ENCODE results near the gene SST.
"Not testable (repeated sequence)": the region's sequence is repeated elsewhere in the genome, so short reads cannot be mapped to it uniquely, and the experiment has no call there.

The SST gene

DNA sequence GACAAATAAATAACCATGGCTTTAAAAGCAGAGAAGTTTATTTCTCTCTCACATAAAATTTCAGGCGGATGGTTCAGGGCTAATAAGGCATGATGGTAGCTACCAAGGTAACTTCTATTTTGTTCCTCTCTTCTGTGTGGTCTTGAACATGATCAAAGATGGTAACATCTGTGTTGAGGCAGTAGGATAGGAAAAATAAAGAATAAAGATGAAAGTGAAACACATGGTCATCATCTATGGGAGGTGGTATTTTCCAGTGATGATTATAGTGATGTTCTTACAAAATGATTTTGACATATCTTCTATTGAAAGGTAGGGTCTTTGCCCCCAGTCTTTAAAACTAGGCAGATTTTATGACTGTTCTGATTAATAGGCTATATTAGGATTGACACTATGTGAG is 14.2 kb upstream of the SST start:
- DNase-seq (ENCODE audit: low read depth): no peak

GRCh38 chr3:187681756-187682155 is 11.6 kb upstream of the SST start:
- not testable (repeated sequence) for DNase-seq (ENCODE audit: low read depth)

GRCh38 chr3:187679638-187680396 is 9.6 kb upstream of the SST start:
- DNase-seq (ENCODE audit: low read depth): peak; percentile 70

DNA sequence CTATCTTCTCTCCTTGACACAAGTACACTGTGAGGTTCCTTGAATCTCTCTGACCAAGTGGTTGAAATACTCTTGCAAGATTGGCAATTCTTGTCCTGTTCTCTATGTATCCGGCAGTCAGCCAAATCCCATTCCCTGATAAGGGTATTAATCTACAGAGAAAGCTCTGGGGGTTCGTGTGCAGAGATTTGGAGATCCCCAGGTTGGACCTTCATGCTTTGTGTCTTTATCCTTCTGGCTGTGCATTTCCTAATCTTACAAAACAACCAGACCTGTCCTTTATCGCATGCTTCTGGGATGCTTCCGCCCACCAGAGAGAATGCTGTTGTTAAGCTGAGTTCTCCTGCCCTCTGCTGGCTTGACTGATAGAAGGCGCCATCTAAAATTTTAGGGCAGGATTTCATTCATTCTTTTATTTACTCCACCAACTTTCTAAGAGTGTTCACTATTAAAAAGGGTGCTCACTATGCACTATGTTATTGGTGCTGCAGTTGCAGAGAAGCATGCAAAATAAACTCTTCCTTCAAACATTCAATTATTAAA is 8.6 kb upstream of the SST start:
- DNase-seq (ENCODE audit: low read depth): peak; percentile 74

GRCh38 chr3:187677604-187678003 is 7.4 kb upstream of the SST start:
- peak; percentile 34 for DNase-seq (ENCODE audit: low read depth)

DNA sequence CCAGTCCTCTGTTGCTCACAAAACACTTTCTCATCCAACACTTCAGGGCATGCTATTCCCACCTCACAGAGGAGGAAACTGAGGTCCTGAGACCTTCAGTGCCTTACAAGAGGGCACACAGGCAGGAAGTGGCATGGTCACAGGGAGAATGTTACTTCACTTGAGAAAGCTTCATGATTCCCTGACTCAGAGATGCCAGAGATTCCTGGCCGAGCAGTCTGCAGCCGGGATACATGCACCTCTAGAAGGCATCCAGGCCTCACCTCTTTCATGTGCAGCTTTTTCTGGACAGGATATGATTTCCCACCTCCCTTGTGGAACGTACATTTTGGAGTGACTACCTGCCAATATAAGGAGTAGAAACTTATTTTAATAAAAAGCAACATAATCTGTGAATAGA is 2.8 kb upstream of the SST start:
- peak; percentile 8 for DNase-seq (ENCODE audit: low read depth)

- DNase-seq (ENCODE audit: low read depth): no peak
Measured at GRCh38 chr3:187667526-187667925, 2.7 kb downstream of the SST start.

GRCh38 chr3:187665764-187666402 is 4.3 kb downstream of the SST start:
- no peak for DNase-seq (ENCODE audit: low read depth)

DNA sequence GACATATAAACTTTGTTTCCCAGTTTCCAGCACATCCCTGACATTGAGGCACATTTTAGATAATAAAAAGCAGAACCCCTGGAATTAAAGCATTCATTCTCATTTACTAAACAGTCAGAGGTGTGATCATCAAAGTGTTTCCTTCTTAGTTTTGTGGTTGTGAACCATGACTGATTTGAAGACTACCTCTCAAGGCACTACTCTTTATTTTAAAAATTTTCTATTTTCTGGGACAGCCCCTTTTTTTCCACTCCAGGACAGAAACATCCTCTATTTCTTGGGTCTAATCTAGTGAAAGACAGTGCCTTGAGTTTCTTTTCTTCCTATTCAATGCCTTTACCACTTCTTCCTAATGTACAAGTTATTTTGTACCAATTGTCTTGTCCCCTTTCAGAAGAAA is 5.2 kb downstream of the SST start:
- no peak for DNase-seq (ENCODE audit: low read depth)

DNA sequence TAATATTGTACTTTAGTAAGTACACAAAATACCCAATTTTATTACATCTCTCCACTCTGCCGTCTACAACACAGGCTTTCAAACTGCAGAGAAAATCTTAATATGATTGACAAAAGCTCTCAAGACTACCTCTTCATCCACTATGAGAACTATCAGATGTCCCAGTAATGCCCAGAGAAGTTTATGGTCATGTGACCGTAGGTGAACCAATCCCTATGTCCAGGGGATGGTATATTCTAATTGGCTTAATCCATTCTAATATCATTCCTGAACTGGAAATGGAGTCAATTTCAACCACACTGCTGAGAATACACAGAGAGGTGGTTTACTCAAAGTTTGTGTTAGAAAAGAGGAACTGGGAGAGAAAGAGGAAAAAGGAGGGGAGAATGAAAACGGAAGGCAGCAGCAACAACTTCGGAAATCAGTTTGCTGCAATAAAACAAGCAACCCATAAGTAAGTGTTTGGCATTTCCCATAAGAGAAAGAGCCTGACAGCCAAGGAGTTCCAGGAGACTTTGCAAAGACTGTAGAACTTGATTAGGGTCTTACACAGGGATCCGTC is 7.3 kb downstream of the SST start:
- DNase-seq (ENCODE audit: low read depth): no peak

- no peak for DNase-seq (ENCODE audit: low read depth)
Measured at GRCh38 chr3:187661267-187661666, 8.9 kb downstream of the SST start.

DNA sequence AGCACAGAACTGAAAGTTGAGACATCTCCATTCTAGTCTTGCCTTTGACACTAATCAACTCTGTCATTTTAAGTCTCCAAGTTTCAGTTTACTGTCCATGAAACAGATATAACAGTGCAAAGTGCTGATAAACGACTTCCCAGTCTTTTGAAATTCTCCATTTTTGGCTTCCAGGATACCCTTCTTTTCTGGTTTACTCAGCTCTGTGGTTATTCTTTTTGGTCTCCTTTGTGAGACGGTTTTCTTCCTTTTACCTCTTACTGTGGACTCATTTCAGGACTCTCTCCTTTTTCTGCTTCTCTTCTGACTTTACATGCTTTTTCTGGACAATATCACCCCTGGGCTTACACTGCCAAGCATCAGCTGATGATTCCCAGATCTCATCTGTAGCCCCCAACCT is 18.9 kb downstream of the SST start:
- no peak for DNase-seq (ENCODE audit: low read depth)

- no peak for DNase-seq (ENCODE audit: low read depth)
Measured at GRCh38 chr3:187648177-187648576, 22.0 kb downstream of the SST start.

GRCh38 chr3:187646906-187647660 is 23.1 kb downstream of the SST start:
- DNase-seq (ENCODE audit: low read depth): no peak

GRCh38 chr3:187645379-187645778 is 24.8 kb downstream of the SST start:
- not testable (repeated sequence) for DNase-seq (ENCODE audit: low read depth)

GRCh38 chr3:187642861-187643260 is 27.3 kb downstream of the SST start:
- DNase-seq (ENCODE audit: low read depth): no peak

DNA sequence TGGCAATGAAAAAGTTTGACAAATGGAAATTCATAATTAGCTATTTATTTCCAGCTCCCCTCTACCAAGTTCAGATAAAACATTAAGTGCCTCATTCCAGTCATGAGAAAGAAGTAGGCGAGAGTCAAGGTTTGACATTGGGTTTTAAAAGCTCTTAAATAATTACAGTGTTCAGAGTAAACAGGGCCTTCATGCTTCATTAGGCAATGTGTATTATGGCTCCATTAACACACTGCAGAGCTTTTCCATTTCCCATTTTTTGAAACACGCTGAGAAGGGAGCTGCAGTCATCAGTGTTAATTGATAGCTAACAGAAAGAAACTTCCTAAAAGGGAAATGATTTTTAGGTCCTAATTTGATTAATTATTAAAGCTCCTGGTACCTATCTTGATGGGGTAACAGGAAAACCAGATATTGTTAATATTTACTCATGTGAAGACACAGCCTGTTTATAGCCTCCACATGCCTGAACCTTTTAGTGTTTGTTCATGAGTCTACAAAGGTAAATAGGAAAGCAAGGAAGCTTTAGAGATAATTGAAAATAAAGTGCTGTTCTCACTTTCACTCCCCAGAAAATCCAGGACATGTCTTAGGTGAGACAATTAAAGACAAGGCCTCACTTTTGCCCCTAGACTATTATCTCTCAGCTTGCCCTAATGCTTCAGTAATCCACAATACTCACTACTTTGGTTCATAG is 28.7 kb downstream of the SST start:
- no peak for DNase-seq (ENCODE audit: low read depth)

DNA sequence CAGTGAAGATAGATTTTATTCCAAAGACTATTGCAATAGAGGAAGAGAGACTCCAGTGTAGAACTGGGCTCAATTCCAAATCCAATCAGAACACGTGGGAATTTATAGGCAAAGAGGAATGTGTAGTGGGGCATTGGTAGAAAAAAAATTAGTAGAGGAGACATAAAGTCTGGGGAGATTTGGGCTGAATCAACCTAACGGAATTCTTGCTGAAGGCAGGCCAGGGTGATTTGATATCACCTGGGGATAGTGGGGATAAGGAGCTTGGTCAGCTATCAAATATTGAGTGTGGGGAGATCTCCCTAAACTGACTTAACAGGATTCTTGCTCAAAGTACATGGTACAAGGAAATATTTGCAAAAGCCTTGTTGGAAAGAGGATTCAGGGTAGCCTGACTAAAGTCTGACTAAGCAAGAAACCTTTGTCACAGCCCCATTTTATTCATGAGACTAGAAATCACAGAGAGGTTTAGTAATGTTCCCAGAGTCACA is 29.6 kb downstream of the SST start:
- DNase-seq (ENCODE audit: low read depth): no peak

DNA sequence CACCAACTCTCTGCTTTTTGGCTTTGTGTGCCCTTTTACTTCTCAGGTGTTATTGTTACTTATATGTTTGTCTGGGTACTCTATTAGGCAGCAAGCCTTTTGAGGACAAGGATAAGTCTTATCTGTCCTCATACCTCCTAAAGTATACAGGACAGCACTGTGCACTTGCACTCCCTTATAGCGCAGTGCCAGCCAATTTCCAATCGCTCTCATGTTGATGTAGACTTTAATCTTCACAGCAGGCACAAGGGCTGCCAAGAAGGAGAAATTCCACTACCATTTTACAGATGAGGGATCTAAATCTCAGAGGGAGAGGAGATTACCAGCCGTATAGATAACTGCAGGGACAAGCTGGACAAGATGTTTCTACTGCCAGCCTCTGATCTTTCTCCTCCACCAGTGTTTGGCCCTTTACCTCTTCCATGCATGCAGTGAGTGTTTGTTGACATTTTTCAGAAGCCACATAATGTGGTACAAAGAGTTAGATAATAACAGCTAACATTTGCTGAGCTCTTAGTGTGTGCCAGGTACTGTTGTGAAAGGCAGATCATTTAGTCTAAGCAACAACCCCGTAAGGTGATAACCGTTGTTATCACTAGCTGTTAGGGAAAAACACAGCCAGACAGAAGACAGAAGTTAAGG is 30.1 kb downstream of the SST start:
- DNase-seq (ENCODE audit: low read depth): no peak

DNA sequence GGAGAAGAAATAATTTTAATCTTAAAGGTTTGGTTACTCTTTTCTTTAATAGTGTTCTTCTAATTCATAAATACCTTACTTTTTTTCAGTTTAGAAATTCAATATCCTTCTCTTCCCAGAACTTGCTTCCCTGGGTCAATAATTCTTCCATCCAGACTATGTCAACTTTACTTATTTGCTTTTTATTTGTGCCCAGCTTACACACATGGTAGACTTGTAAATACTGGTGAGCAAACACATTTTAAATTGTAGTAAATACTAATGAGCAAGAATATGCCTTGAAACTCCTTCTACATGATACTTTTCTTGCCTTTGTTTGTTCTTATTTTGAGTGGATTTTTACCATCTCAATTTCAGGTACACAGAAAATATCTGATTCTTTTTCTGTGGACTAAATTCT is 33.7 kb downstream of the SST start:
- DNase-seq (ENCODE audit: low read depth): no peak

GRCh38 chr3:187630404-187630803 is 39.8 kb downstream of the SST start:
- no peak for DNase-seq (ENCODE audit: low read depth)

Measured in amniotic epithelial cell (primary cell).